AG04450 (cell line): ENCODE data around the gene USP15. TPM values are rescaled to one million over a fixed set of nuclear protein-coding genes. Genes with fewer than 3 reads are reported as not detected.
"Not testable (repeated sequence)": the region's sequence is repeated elsewhere in the genome, so short reads cannot be mapped to it uniquely, and the experiment has no call there.

Source experiments
- CTCF ChIA-PET: fragments of 300-600, 350-600 bp; formaldehyde crosslinking; extraction: SDS; loops from one replicate; lab custom pipeline; 2022; ENCODE audit warnings: antibody characterized with exemption, inconsistent platforms; lab: Charles Lee
- POLR2A ChIA-PET: fragments of 350-600 bp; formaldehyde crosslinking; extraction: SDS; loops from one replicate; lab custom pipeline; 2021; ENCODE audit warnings: antibody characterized with exemption, inconsistent platforms; lab: Yijun Ruan, JAX
- DNase-seq: peaks from one replicate; pipeline ENCODE4 v3.0.0-alpha.2; 2011; ENCODE audit warnings: low read depth, low spot score
- H3K27ac ChIP-seq: one replicate; pipeline ENCODE4 v1.5.1; 2012; ENCODE audit warnings: low read depth, low read length, control low read depth
- H3K27me3 ChIP-seq: one replicate; pipeline ENCODE4 v1.6.0; 2012; ENCODE audit warnings: low read length; ENCODE audit not compliant: control insufficient read depth, insufficient read depth
- H3K4me3 ChIP-seq: 2 replicates; pipeline ENCODE4 v1.5.1; 2011; ENCODE audit warnings: mild to moderate bottlenecking, low read depth, low read length, control low read depth
- H3K9me3 ChIP-seq: 2 replicates; pipeline ENCODE4 v1.5.1; 2012; ENCODE audit warnings: low read length; ENCODE audit not compliant: control insufficient read depth, insufficient read depth
- polyA plus RNA-seq: library from polyadenylated mRNA; depleted of rRNA; stranded (reverse); fragments of >200 nt; gene quantifications from 2 replicates; pipeline ENCODE4 v1.2.3, GENCODE V29; 2011; rRNA removed
- small RNA-seq: library from RNA; depleted of rRNA; stranded (forward); fragments of <200 nt; gene quantifications from one replicate; pipeline ENCODE3, GENCODE V24; 2012; ENCODE audit warnings: low read depth; ENCODE audit not compliant: insufficient read length
- TF ChIP-seq, protein P1 (sequence below): IDR thresholded peaks from 2 replicates; pipeline ENCODE4 v1.5.1; 2011; ENCODE audit warnings: low read depth, low read length, control low read depth, inconsistent platforms

Gene USP15
- polyA plus RNA-seq, 1 experiment: 64.4 TPM

- CTCF ChIA-PET: interaction anchor here (1.0 to 1.9 kb wide), 3 partner anchors 20 to 335 kb away, joined by 4 to 7 read pairs (median 5); no protein-coding TSS in a partner anchor
- no peak for DNase-seq
- TF ChIP-seq, protein P1, sequence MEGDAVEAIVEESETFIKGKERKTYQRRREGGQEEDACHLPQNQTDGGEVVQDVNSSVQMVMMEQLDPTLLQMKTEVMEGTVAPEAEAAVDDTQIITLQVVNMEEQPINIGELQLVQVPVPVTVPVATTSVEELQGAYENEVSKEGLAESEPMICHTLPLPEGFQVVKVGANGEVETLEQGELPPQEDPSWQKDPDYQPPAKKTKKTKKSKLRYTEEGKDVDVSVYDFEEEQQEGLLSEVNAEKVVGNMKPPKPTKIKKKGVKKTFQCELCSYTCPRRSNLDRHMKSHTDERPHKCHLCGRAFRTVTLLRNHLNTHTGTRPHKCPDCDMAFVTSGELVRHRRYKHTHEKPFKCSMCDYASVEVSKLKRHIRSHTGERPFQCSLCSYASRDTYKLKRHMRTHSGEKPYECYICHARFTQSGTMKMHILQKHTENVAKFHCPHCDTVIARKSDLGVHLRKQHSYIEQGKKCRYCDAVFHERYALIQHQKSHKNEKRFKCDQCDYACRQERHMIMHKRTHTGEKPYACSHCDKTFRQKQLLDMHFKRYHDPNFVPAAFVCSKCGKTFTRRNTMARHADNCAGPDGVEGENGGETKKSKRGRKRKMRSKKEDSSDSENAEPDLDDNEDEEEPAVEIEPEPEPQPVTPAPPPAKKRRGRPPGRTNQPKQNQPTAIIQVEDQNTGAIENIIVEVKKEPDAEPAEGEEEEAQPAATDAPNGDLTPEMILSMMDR: no peak
- Histone ChIP-seq H3K27ac (no peak overlapping the region), H3K27me3 (peaks cover 4% of the 10 kb centered on the region), H3K9me3 (peaks cover 9% of the 10 kb centered on the region), H3K4me3 (no peak overlapping the region)
- POLR2A ChIA-PET: no interaction called here
Measured at GRCh38 chr12:62458626-62459025, 198.4 kb downstream of the USP15 start.

DNA sequence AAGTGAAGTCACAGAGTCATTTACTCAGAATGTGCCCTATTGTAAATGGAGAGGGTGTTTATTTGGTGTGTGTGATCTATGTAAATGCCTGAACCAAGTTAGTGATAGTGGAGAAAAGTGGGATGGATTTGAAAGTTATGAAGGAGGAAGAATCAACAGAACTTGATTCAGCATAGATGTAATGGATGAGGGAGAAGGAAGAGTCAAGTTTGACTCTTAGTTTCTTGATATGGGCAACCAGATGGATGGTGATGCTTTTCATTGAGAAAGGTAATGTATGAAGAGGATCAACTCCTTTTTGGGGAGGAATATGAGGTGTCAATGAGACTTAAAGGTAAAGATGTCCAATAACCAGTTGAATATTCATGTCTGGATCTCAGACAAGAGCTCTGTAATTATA lies 199.8 kb downstream of the USP15 start:
- peaks cover 4% of the 10 kb centered on the region for H3K27me3 ChIP-seq
- H3K4me3 ChIP-seq: no peak overlapping the region
- CTCF ChIA-PET: interaction anchor here (1.0 to 1.5 kb wide), 2 partner anchors 22 to 24 kb away, joined by 3 to 5 read pairs; no protein-coding TSS in a partner anchor
- DNase-seq: no peak
- POLR2A ChIA-PET: no interaction called here
- no peak overlapping the region for H3K27ac ChIP-seq
- peaks cover 10% of the 10 kb centered on the region for H3K9me3 ChIP-seq
- TF ChIP-seq, protein P1: no peak

DNA sequence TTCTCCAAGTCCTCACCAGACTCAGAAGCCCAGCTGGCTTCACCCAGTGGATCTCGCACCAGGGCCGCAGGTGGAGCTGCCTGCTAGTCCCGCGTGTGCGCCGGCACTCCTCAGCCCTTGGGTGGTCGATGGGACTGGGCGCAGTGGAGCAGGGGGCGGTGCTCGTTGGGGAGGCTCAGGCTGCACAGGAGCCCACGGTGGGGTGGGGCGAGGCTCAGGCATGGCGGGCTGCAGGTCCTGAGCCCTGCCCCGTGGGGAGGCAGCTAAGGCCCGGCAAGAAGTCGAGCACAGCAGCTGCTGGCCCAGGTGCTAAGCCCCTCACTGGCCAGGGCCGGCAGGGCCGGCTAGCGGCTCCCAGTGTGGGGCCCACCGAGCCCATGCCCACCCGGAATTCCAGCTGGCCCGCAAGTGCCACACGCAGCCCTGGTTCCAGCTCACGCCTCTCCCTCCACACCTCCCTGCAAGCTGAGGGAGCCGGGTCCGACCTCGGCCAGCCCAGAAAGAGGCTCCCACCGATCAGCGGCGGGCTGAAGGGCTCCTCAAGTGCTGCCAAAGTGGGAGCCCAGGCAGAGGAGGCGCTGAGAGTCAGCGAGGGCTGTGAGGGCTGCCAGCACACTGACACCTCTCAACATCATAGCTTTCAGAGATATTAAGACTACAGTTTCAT lies 201.1 kb downstream of the USP15 start:
- not testable (repeated sequence) for DNase-seq, H3K27me3 ChIP-seq, H3K27ac ChIP-seq, H3K4me3 ChIP-seq
- H3K9me3 ChIP-seq: peaks cover 10% of the 10 kb centered on the region
- CTCF ChIA-PET: interaction anchor here (0.8 kb wide), 1 partner anchor 26 kb away, joined by 3 read pairs; no protein-coding TSS in a partner anchor
- POLR2A ChIA-PET: interaction anchor here (0.6 kb wide), 1 partner anchor 156 kb away, joined by 4 read pairs; no protein-coding TSS in a partner anchor

DNA sequence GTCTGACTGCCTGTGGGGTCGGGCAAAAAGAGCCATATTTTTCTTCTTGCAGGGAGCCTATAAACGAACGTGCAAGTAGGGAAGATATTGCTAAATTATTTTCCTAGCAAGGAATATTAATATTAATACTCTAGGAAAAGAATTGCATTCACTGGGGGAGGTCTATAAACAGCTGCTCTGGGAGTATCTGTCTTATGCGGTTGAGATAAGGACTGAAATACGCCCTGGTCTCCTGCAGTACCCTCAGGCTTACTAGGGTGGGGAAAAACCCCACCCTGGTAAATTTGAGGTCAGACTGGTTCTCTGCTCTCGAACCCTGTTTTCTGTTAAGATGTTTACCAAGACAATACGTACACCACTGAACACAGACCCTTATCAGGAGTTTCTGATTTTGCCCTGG lies 203.0 kb downstream of the USP15 start:
- H3K4me3 ChIP-seq, H3K27ac ChIP-seq, H3K27me3 ChIP-seq, POLR2A ChIA-PET, DNase-seq: not testable (repeated sequence)
- CTCF ChIA-PET: interaction anchor here (3.8 kb wide), 1 partner anchor 26 kb away, joined by 22 read pairs; no protein-coding TSS in a partner anchor
- peaks cover 10% of the 10 kb centered on the region for H3K9me3 ChIP-seq

Small RNA genes lying within 50 kb of the gene (small RNA-seq; reads per million reads assigned to genes)
- gene RF00017 (not detected), gene RNU6-595P (not detected)

Other genes starting within 250 kb of the USP15 start
- 24.2 and 25.4 TPM in 2 replicates for gene MON2, start 206.4 kb downstream of the USP15 start, polyA plus RNA-seq